ENCODE data around the gene CDH8.
A peak's percentile ranks its signal among the peaks of the same experiment; 100 is the strongest.

Gene CDH8

DNA sequence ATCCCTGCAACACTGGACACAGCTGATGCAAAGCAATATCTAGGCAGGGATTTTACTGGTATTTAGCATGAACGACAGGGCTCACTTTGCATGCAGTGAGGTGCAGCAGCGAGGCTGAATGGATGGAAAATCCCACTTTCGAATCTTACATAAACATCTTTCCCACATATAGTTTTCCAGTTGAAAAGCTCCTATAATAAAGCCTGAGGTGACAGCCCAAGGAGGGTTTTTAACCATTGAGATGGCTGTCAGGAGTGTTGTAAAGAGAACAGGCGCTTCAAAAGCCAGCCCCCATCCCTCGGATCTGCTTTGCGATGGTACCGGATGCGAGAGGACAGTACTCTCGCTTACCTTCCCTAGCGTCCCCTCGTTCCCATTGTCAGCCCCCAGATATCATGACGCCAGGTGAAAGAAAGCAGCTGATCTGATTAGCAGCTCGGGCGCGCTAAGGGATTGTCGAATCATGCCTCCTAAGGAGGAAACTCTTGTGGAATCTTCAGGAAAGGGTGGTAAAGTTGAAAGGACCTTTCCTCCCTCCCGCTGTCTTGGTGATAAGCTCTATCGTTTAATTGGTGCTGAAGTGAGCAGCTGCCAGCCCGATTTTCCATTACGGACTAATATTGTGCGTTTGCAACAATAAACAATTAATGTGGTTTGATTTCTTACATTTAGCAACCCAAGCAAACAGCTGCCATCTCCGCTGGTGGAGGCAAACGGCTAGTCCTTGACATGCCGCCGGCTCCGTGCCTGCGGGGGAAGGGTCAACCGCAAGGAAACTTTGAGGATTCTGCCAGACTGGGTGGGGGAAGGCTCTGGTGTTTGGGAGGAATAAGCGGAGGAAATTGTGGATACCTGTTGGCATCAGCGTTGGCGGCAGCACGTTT is 1.8 kb downstream of the CDH8 start:
- H3K9me3 ChIP-seq (ENCODE audit: control insufficient read depth in 5 of 5, low read length in 5 of 5), result no peaks in the 10 kb centered on the region
- peaks cover 22 to 35% (median 29%) of the 10 kb centered on the region in 5 donors for H3K27me3 ChIP-seq (ENCODE audit: control insufficient read depth in 5 of 5, insufficient read depth in 4 of 5, low read length in 5 of 5)
- no peak overlapping the region for H3K9ac ChIP-seq (ENCODE audit: low read length in 5 of 5)
- peak overlapping the region; percentile 5 to 33 (median 27) for H3K4me3 ChIP-seq (ENCODE audit: low read depth in 1 of 5, low read length in 5 of 5)
- no peak overlapping the region for H3K27ac ChIP-seq (ENCODE audit: low read depth, low read length)
- peaks cover 0 to 19% (median 12%) of the 10 kb centered on the region in 5 donors for H3K4me1 ChIP-seq (ENCODE audit: control insufficient read depth in 5 of 5, insufficient read depth in 5 of 5, low read length in 5 of 5)
- no peaks in the 10 kb centered on the region for H3K36me3 ChIP-seq (ENCODE audit: control insufficient read depth in 5 of 5, insufficient read depth in 5 of 5, low read length in 5 of 5)

DNA sequence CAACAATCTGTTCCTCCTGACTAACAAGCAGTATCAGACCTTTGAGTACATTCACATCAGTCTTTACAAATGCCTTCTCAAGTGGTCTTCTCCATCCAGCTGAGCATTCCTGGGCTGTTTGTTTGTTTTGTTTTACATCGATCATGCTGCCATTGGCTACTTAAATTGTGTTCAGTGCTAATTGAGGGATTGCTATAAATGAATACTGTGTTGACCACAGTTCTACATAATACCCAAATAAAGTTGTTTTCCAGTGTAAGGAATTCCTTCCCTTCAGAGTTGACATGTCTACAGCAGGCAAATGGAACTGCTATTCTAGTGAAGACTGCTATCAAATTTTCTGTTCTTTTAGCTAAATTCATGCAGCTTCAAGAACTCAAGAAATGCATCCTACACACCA is 3.2 kb downstream of the CDH8 start:
- Histone ChIP-seq H3K27me3 (ENCODE audit: control insufficient read depth in 5 of 5, insufficient read depth in 4 of 5, low read length in 5 of 5) (peaks cover 22 to 31% (median 29%) of the 10 kb centered on the region in 5 donors), H3K36me3 (ENCODE audit: control insufficient read depth in 5 of 5, insufficient read depth in 5 of 5, low read length in 5 of 5) (no peaks in the 10 kb centered on the region), H3K9me3 (ENCODE audit: control insufficient read depth in 5 of 5, low read length in 5 of 5) (no peaks in the 10 kb centered on the region), H3K4me1 (ENCODE audit: control insufficient read depth in 5 of 5, insufficient read depth in 5 of 5, low read length in 5 of 5) (peaks cover 0 to 19% (median 12%) of the 10 kb centered on the region in 5 donors), H3K9ac (ENCODE audit: low read length in 5 of 5) (no peak overlapping the region), H3K4me3 (ENCODE audit: low read depth in 1 of 5, low read length in 5 of 5) (no peak overlapping the region), H3K27ac (ENCODE audit: low read depth, low read length) (no peak overlapping the region)

DNA sequence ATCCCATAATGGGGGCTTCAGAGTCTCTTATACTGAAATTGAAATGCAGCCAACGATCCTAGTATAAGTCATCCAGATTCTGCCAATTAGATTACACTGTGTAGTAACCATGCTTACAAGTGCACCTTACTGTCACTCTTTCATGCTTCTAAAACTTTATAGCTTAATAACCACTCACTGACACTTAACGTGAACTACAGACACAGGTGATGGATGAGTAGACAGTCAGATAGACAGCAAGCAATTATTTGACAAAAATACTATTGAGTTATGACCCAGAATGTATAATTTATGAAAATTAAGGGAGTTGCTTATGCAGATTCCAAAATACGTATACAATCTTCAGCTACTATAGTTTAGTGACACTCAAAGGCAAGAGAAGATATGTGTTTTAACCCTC is 6.3 kb downstream of the CDH8 start:
- Histone ChIP-seq H3K27me3 (ENCODE audit: control insufficient read depth in 5 of 5, insufficient read depth in 4 of 5, low read length in 5 of 5) (peaks cover 10% of the 10 kb centered on the region in 5 donors), H3K4me3 (ENCODE audit: low read depth in 1 of 5, low read length in 5 of 5) (no peak overlapping the region), H3K4me1 (ENCODE audit: control insufficient read depth in 5 of 5, insufficient read depth in 5 of 5, low read length in 5 of 5) (peaks cover 0 to 6% (median 3%) of the 10 kb centered on the region in 5 donors), H3K27ac (ENCODE audit: low read depth, low read length) (no peak overlapping the region), H3K36me3 (ENCODE audit: control insufficient read depth in 5 of 5, insufficient read depth in 5 of 5, low read length in 5 of 5) (no peaks in the 10 kb centered on the region), H3K9me3 (ENCODE audit: control insufficient read depth in 5 of 5, low read length in 5 of 5) (no peaks in the 10 kb centered on the region), H3K9ac (ENCODE audit: low read length in 5 of 5) (no peak overlapping the region)

DNA sequence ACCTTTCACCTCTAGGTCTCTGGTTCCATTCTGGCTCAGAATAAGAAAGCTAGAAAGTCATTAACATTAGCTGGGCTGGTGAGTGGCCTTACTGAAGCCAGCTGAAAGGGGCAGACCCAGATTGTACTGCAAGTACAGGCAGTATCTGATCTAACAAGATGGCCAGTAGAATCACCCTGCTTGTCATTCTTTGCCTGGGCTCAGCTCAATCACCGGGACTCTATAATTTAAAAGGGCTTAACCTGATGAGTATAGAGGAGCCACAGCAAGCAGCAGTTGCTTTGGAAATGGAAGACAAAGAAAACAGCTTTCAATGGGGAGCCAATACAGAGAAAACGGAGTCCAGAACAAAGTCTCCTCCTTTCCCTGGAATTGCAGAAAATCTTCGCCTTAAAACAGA is 13.6 kb downstream of the CDH8 start:
- Histone ChIP-seq H3K9ac (ENCODE audit: low read length in 5 of 5) (no peak overlapping the region), H3K9me3 (ENCODE audit: control insufficient read depth in 5 of 5, low read length in 5 of 5) (no peaks in the 10 kb centered on the region), H3K36me3 (ENCODE audit: control insufficient read depth in 5 of 5, insufficient read depth in 5 of 5, low read length in 5 of 5) (no peaks in the 10 kb centered on the region), H3K4me3 (ENCODE audit: low read depth in 1 of 5, low read length in 5 of 5) (no peak overlapping the region), H3K27me3 (ENCODE audit: control insufficient read depth in 5 of 5, insufficient read depth in 4 of 5, low read length in 5 of 5) (no peaks in the 10 kb centered on the region), H3K27ac (ENCODE audit: low read depth, low read length) (no peak overlapping the region), H3K4me1 (ENCODE audit: control insufficient read depth in 5 of 5, insufficient read depth in 5 of 5, low read length in 5 of 5) (peaks cover 0 to 4% (median 0%) of the 10 kb centered on the region in 5 donors)

DNA sequence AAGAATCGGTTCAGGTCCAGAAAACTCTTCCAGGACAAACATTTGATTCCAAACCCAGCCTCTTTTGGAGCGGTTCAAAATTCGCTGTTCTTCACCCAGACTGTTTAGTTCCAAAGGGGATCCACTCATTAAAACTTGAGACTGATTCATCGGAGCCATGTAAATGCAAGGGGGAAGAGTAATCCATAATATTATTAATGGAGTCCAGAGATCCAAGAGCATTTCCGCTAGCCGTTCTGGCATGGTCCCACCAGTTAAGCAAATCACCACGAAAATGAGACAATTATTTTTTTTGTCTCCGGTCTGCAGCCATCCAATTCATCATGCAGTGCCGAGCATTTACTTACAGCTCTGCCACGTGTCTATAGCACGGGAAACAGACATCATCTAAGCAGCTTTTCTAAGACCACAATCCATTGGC is 15.1 kb downstream of the CDH8 start:
- Histone ChIP-seq H3K36me3 (ENCODE audit: control insufficient read depth in 5 of 5, insufficient read depth in 5 of 5, low read length in 5 of 5) (no peaks in the 10 kb centered on the region), H3K27me3 (ENCODE audit: control insufficient read depth in 5 of 5, insufficient read depth in 4 of 5, low read length in 5 of 5) (no peaks in the 10 kb centered on the region), H3K4me3 (ENCODE audit: low read depth in 1 of 5, low read length in 5 of 5) (peak overlapping the region in 1 of 5 donors; percentile 4), H3K9me3 (ENCODE audit: control insufficient read depth in 5 of 5, low read length in 5 of 5) (no peaks in the 10 kb centered on the region), H3K27ac (ENCODE audit: low read depth, low read length) (no peak overlapping the region), H3K4me1 (ENCODE audit: control insufficient read depth in 5 of 5, insufficient read depth in 5 of 5, low read length in 5 of 5) (peaks cover 0 to 4% (median 0%) of the 10 kb centered on the region in 5 donors), H3K9ac (ENCODE audit: low read length in 5 of 5) (no peak overlapping the region)

DNA sequence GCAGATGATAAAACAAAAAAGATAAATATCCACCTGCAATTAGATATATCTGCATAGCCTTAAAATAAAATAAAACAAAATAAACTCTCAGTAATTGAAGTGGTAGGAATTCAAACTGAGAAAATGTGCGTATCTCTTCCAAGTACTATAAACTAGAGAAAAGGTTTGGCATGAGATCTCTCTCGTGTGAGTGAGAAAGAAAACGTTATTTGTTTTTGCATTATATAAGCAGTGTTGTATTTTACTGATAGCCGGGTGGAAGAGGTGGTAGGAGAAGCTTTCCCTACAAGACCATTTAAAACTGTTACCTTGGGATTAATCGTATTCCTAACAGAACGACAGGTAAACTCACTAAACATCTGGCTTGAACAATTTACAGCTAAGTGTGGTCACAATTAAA is 15.6 kb downstream of the CDH8 start:
- H3K4me3 ChIP-seq (ENCODE audit: low read depth in 1 of 5, low read length in 5 of 5), result no peak overlapping the region
- no peaks in the 10 kb centered on the region for H3K27me3 ChIP-seq (ENCODE audit: control insufficient read depth in 5 of 5, insufficient read depth in 4 of 5, low read length in 5 of 5)
- no peak overlapping the region for H3K27ac ChIP-seq (ENCODE audit: low read depth, low read length)

DNA sequence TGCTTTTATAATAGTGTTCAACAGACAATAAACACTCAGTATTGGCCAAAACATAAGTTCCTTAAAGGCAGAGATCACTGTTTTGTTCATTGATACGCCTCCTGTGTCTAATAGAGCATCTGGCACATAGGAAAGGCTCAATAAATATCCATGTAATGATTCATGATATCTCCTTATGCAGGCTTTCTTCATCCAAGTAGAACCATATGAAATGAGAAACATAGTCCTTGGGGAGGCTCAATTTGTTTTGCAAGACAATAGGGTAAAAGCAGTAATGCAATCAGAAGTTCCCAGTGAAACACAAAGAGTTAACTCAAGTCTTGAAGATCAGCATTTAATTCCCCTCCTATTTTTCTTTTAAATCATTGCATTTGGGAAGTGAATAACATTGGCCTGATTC is 16.4 kb downstream of the CDH8 start:
- no peaks in the 10 kb centered on the region for H3K27me3 ChIP-seq (ENCODE audit: control insufficient read depth in 5 of 5, insufficient read depth in 4 of 5, low read length in 5 of 5)
- no peaks in the 10 kb centered on the region for H3K9me3 ChIP-seq (ENCODE audit: control insufficient read depth in 5 of 5, low read length in 5 of 5)
- no peak overlapping the region for H3K27ac ChIP-seq (ENCODE audit: low read depth, low read length)
- H3K36me3 ChIP-seq (ENCODE audit: control insufficient read depth in 5 of 5, insufficient read depth in 5 of 5, low read length in 5 of 5), result no peaks in the 10 kb centered on the region
- H3K9ac ChIP-seq (ENCODE audit: low read length in 5 of 5), result no peak overlapping the region
- H3K4me3 ChIP-seq (ENCODE audit: low read depth in 1 of 5, low read length in 5 of 5), result no peak overlapping the region
- peaks cover 0 to 4% (median 0%) of the 10 kb centered on the region in 5 donors for H3K4me1 ChIP-seq (ENCODE audit: control insufficient read depth in 5 of 5, insufficient read depth in 5 of 5, low read length in 5 of 5)

More for the DNA sequence above, 15.6 kb downstream of the CDH8 start:
- Histone ChIP-seq H3K9me3 (ENCODE audit: control insufficient read depth in 5 of 5, low read length in 5 of 5) (no peaks in the 10 kb centered on the region), H3K36me3 (ENCODE audit: control insufficient read depth in 5 of 5, insufficient read depth in 5 of 5, low read length in 5 of 5) (no peaks in the 10 kb centered on the region), H3K9ac (ENCODE audit: low read length in 5 of 5) (no peak overlapping the region), H3K4me1 (ENCODE audit: control insufficient read depth in 5 of 5, insufficient read depth in 5 of 5, low read length in 5 of 5) (peaks cover 0 to 4% (median 0%) of the 10 kb centered on the region in 5 donors)

DNA sequence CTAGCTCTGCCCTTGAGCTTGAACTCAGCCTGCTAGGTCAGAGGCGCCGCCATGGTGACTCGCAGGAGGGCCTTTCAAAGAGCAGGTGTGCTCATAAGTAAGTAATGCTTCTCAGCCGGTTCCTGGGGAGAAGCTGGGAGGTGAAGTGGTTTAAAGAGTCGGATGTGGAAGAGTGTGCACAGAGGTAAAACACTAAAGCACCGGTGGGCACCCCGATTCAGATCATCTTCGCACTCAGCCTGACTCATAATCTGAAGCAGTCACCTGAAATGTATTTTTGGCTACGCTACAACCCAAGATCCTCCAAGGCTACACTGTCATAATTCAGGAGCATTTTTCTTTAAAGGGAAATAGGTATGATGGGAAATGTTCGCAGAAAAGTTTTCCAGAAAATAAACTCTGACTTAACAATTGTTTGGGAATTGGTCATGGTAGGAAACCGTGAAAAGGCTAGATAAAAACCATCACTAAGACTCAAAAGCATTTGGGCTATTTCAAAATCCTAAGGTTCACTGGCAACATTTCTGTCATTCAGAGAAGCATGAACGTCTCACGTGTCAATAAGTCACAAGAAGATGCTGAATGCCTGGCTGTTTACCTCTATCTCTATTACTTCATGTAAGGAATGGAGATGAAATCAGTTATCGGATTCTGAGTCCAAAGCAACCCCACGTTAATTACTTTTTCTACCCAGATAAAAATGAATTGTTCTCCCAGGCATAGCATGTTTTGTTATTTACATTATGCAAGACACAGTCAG is 17.8 kb downstream of the CDH8 start:
- H3K27ac ChIP-seq (ENCODE audit: low read depth, low read length), result no peak overlapping the region
- no peaks in the 10 kb centered on the region for H3K9me3 ChIP-seq (ENCODE audit: control insufficient read depth in 5 of 5, low read length in 5 of 5)

DNA sequence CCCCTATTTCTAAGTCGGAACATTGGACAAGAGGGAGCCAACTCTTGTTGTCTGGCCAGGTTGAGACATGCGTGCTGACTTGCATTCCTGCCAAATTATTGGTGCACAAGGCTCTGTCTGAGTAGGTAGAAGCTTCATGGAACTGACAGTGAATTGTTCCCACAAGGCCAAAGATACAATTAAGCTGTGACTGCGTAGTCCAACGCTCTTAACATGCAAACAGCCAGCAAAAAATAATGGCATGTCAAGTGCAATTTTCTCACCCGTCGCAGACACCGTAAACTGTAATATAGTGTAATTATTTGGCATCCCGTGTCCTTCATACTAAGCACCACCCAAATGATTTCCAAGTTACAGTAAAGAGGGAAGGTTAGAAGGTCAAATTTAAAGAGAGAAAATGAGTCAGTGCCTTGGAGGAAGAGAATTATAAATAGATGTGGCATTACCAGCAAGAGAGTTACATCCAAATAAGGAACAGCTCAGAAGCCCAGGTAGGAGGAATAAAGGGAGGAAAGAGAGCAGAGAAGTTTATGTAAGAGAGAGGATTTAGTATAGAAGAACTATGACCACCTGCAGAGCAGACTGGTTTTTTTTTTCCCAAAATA is 21.8 kb downstream of the CDH8 start:
- Histone ChIP-seq H3K4me3 (ENCODE audit: low read depth in 1 of 5, low read length in 5 of 5) (no peak overlapping the region), H3K36me3 (ENCODE audit: control insufficient read depth in 5 of 5, insufficient read depth in 5 of 5, low read length in 5 of 5) (no peaks in the 10 kb centered on the region), H3K27ac (ENCODE audit: low read depth, low read length) (no peak overlapping the region), H3K4me1 (ENCODE audit: control insufficient read depth in 5 of 5, insufficient read depth in 5 of 5, low read length in 5 of 5) (no peaks in the 10 kb centered on the region), H3K27me3 (ENCODE audit: control insufficient read depth in 5 of 5, insufficient read depth in 4 of 5, low read length in 5 of 5) (no peaks in the 10 kb centered on the region), H3K9ac (ENCODE audit: low read length in 5 of 5) (no peak overlapping the region), H3K9me3 (ENCODE audit: control insufficient read depth in 5 of 5, low read length in 5 of 5) (no peaks in the 10 kb centered on the region)

More for the DNA sequence above, 17.8 kb downstream of the CDH8 start:
- Histone ChIP-seq H3K36me3 (ENCODE audit: control insufficient read depth in 5 of 5, insufficient read depth in 5 of 5, low read length in 5 of 5) (no peaks in the 10 kb centered on the region), H3K27me3 (ENCODE audit: control insufficient read depth in 5 of 5, insufficient read depth in 4 of 5, low read length in 5 of 5) (no peaks in the 10 kb centered on the region), H3K9ac (ENCODE audit: low read length in 5 of 5) (no peak overlapping the region), H3K4me1 (ENCODE audit: control insufficient read depth in 5 of 5, insufficient read depth in 5 of 5, low read length in 5 of 5) (peaks cover 0 to 4% (median 0%) of the 10 kb centered on the region in 5 donors), H3K4me3 (ENCODE audit: low read depth in 1 of 5, low read length in 5 of 5) (no peak overlapping the region)

DNA sequence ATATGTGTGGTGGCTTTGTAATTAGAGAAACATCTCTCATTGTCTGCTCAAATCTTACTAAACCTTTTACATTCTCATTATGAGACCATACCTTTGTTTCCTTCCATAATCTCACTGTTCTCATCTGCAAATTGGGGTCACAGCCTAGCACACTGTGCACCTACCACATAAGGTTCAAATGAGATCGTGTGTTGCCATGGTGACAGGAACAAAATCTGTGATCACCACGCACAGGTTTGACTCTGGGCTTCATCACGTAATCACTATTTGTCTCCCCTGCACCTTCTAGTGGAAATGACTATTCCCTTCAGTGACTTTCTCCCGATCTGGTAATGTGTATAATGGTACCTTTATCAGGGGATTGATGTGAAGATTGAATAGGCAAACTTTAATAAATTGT is 26.1 kb downstream of the CDH8 start:
- Histone ChIP-seq H3K27me3 (ENCODE audit: control insufficient read depth in 5 of 5, insufficient read depth in 4 of 5, low read length in 5 of 5) (no peaks in the 10 kb centered on the region), H3K9ac (ENCODE audit: low read length in 5 of 5) (no peak overlapping the region), H3K4me1 (ENCODE audit: control insufficient read depth in 5 of 5, insufficient read depth in 5 of 5, low read length in 5 of 5) (no peaks in the 10 kb centered on the region), H3K27ac (ENCODE audit: low read depth, low read length) (no peak overlapping the region), H3K36me3 (ENCODE audit: control insufficient read depth in 5 of 5, insufficient read depth in 5 of 5, low read length in 5 of 5) (no peaks in the 10 kb centered on the region), H3K4me3 (ENCODE audit: low read depth in 1 of 5, low read length in 5 of 5) (no peak overlapping the region), H3K9me3 (ENCODE audit: control insufficient read depth in 5 of 5, low read length in 5 of 5) (no peaks in the 10 kb centered on the region)
